NCI-H1694 (cell line): ENCODE results near the gene MCU.
"Not testable (repeated sequence)": the region's sequence is repeated elsewhere in the genome, so short reads cannot be mapped to it uniquely, and the experiment has no call there.

Experiments used
- DNase-seq: peaks from one replicate; lab custom pipeline; 2025; lab: John Stamatoyannopoulos, UW

MCU gene

DNA sequence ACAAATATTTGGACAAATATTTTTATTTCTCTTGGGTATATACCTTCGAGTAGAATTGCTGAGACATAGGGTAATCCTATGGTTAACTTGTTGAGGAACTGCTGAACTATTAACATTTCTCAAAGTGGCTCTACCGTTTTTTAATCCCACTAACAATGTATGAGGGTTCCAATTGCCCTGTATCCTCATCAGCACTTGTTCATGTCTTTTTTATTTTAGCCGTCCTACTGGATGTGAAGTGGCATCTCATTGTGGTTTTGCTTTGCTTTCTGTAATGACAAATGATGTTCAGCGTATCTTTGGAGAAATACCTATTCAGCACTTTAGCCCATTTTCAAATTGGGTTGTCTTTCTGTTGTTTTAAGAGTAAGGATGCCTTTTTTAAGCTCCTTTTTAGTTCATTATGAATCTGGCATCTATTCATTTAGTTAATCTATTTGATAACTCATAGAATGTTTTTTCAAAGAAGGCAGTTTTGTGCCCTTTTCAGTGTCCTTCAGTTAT is 40.0 kb downstream of the MCU start:
- no peak for DNase-seq

DNA sequence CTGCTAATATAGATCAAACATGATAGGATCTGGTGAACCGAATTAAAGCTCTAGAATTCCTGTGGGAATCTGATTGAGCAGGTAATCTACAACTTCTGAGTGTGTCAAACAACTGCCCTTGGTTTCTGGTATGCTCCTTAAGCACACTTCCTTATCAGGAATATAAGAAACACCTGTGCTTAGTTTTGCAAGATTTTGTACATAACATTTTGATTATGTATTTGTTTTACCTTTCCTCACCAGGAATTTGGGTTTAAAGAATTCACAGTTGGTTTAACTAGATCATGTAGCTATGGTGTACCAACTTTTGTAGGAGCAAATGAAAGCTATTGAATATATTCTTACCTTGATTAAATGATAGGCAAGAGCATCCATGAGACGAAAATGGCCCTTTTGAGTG is 40.6 kb downstream of the MCU start:
- DNase-seq: no peak

DNA sequence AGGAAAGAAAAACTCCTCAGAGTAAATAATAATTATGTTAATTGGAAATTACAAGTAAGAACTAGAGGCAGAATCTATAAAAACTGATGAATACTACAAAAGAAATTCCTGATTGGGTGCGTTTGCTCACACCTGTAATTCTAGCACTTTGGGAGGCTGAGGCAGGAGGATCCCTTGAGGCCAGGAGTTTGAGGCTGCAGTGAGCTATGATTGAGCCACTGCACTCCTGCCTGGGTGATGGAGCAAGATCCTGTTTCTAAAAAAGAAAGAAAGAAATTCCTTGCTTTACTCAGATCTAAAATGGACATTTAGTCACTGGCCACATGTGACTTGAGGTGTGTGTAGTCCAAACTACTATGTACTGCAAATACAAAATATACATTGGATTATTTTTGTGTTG is 42.0 kb downstream of the MCU start:
- no peak for DNase-seq

DNA sequence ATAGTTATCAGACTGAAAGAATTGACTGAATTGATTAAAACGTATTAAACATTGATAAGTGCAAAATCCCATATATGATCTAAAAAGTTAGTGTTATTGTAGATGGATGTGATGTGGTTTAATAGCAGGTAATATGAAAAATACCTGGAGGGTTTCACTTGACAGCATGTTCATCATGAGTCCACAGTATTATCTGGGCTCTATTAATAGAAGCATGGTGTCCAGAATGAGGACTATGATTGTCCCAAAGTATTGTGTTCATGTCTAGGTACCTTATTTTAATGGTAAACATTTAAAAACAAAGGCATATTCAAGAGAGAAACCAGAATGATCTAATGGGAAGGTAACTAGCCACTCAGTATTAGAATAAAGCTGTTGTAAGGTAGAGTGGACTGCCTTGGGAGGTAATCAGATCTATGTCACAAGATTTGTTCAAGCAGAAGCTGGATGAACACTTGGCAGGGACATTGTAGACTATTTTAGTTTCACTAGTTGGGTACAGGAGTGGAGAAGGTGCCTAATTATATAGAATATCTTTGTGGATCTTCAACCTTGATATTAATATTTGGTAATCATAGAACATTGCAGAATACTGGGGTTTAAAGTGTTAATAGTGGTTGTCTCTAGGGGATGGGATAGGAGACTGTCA is 43.5 kb downstream of the MCU start:
- DNase-seq: no peak

DNA sequence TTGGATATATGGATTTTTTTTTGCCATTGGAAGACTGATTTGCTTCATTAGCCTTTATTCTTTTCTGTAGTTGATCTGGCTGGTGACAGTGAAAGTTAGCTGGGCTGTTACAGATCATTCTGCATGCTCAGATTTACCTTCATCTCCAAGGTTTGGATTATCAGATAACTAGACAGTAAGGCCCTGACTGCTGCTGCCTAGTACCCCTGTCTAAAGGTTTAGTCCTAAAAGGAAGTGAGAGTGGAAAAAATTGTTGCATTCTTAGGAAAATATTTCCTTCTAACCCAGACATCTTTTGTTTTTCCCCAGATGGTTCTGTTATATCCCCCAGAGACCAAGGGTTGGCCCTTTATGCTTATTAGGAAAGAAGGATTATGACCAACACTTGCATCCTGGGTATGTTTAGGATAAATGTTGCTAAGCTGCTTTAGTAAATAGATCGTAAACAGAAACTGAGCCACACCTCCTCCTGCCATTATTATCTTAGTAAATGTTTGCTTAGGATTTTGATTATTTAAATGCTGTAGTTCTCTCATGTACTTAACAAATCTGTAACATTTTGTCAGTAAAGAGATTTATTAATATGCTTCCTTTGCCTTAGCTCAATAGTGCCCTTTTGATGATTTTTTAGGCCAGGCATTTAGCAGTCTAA is 44.4 kb downstream of the MCU start:
- no peak for DNase-seq

DNA sequence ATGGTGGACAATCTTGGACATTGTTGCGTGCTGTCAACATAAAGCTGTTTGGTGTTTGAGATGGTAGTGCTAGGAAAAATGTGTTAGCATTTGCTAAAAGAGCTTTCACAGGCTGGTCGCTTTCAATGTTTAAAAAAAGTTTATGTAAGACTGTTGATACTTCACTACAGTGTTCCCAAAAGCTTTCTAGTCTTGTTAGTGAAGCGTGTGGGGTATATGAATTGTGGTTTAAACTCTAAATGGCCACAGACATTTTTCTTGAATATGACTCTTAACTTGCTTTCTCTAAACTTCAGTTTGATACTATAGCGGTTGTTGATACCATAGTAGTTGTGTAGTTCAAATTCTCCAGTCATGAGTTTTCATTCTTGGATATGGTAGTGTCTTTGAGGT is 44.9 kb downstream of the MCU start:
- no peak for DNase-seq

DNA sequence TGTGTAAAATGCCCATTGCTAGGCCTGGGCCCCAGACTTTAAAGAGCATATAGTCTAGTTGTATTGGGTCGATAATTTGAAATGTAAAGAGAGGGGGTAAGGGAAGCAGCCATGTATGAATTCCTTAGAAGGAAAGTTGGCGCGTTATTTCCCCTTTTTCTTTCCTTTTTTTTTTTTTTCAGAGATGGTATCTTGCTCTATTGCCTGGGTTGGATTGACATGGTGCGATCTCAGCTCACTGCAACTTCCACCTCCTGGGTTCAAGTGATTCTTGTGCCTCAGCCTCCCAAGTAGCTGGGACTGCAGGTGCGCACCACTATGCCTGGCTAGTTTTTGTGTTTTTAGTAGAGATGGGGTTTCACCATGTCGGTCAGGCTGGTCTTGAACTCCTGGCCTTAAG is 45.4 kb downstream of the MCU start:
- not testable (repeated sequence) for DNase-seq

GRCh38 chr10:72738486-72738885 is 46.5 kb downstream of the MCU start:
- no peak for DNase-seq

DNA sequence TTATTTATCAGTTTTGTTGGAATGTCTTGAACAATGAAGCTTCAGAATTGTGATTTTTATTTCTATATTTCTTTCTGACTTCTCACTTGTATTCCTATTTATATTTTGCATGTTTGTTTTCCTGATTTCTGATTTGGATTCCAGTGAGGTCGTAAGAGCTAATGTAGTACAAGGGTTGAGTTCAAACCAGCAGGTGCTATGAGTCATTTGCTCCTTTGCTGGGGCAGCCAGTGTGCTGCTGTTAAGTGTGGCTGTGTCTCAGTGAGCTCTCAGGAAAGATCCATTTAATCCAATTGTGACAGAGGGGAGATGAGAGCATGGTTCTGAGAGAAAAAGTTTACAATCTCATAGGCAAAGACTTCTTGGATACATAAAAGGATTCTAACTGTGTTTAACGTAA is 48.6 kb downstream of the MCU start:
- DNase-seq: no peak

DNA sequence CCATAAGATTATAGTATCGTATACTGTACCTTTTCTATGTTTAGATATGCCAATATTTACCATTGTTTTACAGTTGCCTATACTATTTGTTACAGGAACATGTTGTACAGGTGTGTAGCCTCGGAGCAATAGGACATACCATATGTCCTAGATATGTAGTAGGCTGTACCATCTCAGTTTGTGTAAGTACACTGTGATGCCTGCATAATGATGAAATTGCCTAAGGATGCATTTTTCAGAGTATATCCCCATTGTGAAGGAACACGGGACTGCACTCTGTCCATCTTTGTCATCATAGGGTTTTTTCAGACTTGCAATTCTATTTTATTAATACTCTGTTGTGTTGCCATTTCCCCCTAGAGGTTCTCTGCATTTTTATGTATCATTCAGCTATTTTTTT is 50.1 kb downstream of the MCU start:
- no peak for DNase-seq

DNA sequence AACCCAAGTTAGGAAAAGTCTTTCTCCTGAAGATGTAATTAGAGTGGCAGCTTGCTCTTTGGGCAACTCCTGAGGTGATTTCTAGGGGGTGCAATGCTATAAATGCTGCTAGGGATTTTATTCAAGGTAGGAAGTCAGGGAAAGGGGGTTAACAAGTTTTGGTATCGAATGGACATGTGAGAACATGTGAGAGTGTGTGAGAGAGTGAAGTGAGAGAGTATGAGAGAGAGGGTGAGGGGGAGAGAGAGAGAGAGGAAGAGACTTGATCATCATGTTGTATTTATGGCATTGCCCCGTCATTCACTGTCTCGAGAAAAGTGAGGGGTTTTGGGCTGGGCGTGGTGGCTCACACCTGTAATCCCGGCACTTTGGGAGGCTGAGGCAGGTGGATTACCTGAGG is 50.9 kb downstream of the MCU start:
- no peak for DNase-seq

GRCh38 chr10:72744566-72744965 is 52.6 kb downstream of the MCU start:
- no peak for DNase-seq

DNA sequence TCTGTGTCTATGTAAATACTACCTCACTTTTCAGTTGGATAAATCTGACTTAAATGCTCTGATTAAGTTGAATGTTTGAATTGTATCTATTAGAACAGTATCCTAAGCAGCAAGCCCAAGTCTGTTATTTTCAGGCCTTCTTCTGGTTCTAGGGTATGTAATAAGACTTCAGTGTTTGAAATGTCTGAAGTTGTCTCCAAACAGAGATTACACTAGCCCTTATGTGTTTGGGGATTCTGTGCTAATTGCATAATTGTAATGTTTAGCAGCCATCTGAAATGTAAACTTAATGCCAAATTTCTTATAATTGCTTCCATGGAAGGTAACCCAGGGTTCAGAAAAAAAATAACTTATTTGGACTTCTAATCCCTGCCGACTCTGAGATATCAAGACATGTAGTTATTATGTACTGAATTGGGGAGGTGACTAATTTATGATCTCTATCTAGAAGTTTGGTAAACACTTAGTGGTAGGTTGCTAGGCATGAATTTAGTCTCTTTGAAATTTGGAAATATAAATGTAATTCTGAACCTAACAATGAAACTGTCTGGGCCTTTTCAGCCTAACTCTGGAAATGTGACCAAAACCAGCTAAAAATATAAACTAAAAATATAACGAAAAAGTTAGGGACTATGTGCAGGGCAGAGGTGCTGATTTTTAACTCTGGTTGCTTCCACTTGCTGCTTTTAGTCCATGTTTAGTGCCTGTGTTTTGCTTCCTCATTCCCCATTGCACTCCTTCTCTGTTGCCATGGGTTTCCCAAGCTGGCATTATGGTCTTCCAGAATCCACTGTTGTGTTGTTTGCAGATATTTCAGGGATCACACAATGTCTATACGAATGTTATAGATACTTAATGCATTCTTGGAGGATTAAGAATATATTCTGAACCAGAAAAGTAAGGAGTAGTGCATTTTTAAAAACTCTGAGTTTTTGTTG is 54.8 kb downstream of the MCU start:
- no peak for DNase-seq

DNA sequence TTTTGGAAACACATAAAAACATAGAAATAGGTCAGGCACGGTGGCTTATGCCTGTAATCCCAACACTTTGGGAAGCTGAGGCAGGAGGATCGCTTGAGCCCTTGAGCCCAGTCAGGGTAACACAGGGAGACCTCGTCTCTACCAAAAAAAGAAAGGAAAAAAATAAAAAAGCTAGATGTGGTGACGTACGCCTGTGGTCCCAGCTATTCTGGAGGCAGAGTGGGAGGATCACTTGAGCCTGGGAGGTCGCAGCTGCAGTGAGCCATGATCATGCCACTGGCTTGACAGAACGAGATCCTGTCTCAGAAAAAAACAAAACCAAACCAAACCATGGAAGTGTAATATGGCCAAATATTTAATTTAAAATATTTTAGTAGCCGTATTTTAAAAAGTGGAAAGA is 55.6 kb downstream of the MCU start:
- DNase-seq: no peak

DNA sequence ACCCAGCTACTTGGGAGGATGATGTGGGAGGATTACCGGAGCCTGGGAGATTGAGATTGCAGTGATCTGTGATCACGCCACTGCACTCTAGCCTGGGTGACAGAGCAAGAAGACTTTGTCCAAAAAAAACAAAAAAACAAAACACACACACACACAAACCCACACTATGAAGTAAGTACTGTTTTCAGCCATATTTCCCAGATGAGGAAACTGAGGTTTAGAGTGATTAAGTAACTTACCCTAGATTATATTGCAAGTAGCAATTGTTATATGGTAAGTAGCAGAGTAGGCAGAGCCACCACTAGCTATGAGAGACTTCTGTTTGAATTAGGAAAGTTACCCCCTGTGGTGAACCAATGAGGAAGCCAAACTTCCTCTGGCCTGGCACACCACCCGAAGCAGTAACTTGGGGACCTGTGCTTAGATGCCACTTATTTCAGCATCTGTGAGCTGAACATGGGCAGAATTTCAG is 61.9 kb downstream of the MCU start:
- DNase-seq: no peak

DNA sequence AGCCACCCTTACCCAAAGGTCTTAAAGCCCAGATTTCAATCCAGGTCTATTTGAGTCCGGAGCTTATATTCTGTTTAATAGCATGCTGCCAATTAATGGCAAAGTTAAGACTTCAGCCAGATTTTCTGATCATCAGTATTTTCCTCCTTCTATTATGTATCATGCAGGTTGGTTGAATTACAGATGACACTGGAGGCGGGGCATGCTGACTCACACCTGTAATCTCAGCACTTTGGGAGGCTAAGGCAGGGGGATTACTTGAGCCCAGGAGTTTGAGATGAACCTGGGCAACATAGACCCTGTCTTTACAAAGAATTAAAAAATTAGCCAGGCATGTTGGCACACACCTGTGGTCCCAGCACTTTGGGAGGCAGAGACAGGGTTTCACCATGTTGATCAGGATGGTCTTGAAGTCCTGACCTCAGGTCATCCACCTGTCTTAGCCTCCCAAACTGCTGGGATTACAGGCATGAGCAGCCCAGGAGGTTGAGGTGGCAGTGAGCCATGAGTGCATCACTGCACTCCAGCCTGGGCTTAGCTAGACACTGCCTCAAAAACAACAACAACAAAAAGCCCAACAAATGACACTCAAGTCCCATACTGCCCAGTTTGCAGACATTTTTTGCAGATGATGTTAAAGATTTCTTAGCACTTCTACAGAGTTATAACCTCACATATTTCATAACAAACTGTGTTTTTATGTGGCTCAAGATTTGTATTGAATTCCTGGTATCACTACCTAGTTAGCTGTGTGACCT is 62.5 kb downstream of the MCU start:
- no peak for DNase-seq

GRCh38 chr10:72756674-72757385 is 64.9 kb downstream of the MCU start:
- no peak for DNase-seq

- DNase-seq: no peak
These were observed 65.8 kb downstream of the MCU start for GRCh38 chr10:72757732-72758131.

DNA sequence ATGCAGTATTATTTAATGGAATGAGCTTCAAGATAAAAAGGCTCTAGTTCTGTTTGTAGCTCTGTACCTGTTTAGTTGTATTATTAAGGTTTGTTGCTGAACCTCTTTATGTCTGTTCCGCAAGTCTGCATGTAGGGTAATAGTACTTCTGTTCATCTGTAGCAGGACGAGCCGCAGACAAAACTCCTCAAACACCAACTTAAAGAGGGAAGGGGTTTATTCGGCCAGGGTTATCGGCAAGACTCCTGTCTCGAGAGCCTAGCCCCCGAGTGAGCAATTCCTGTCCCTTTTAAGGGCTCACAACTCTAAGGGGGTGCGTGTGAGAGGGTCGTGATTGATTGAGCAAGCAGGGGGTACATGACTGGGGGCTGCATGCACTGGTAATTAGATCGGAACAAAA is 67.0 kb downstream of the MCU start:
- DNase-seq: not testable (repeated sequence)

DNA sequence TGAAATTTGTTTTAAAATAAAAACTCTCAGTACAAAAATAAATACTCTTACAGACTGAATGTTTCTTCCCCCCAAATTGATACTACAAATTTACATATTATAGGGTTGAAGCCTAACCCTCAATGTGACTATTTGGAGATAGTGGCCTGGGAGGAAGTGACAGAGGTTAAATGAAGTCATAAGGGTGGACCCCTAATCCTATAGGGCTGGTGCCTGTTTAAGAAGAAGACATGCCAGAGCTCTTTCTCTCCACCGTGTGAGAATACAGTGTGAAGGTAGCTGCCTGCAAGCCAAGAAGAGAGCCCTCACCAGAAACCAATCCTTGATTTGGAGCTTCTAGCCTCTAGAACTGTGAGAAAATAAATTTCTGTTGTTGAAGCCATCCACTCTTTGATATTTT is 67.6 kb downstream of the MCU start:
- DNase-seq: no peak

- no peak for DNase-seq
These were observed 69.6 kb downstream of the MCU start for GRCh38 chr10:72761498-72761897.
